Karpas-422 (cell line): ENCODE measurements around the gene GAL3ST2. TPM values are rescaled to one million over a fixed set of nuclear protein-coding genes. Genes with fewer than 3 reads are reported as not detected.
"Not testable (repeated sequence)": the region's sequence is repeated elsewhere in the genome, so short reads cannot be mapped to it uniquely, and the experiment has no call there.

ENCODE experiments used
- DNase-seq: peaks from one replicate; pipeline ENCODE4 v3.0.0-alpha.2; 2015
- H2AFZ ChIP-seq: fragments of 200-600 bp; sonication (generic); 2 replicates; pipeline ENCODE4 v1.6.1; 2014; ENCODE audit warnings: antibody characterized with exemption, low read length, mixed read lengths
- H3K27ac ChIP-seq: fragments of 200-600 bp; sonication (generic); 2 replicates; pipeline ENCODE4 v1.5.1; 2014; ENCODE audit warnings: mild to moderate bottlenecking, low read length, moderate library complexity
- H3K27me3 ChIP-seq: fragments of 200-600 bp; sonication (generic); 2 replicates; pipeline ENCODE4 v1.6.1; 2014; ENCODE audit warnings: low read length, mixed read lengths
- H3K36me3 ChIP-seq: fragments of 200-600 bp; sonication (generic); 2 replicates; pipeline ENCODE4 v1.6.1; 2014; ENCODE audit warnings: low read length, mixed read lengths; ENCODE audit not compliant: insufficient read depth
- H3K4me1 ChIP-seq: fragments of 200-600 bp; sonication (generic); 2 replicates; pipeline ENCODE4 v1.6.1; 2014; ENCODE audit warnings: mild to moderate bottlenecking, low read length, mixed read lengths
- H3K4me2 ChIP-seq: fragments of 200-600 bp; sonication (generic); 2 replicates; pipeline ENCODE4 v1.6.1; 2014; ENCODE audit warnings: low read length, low read depth, mild to moderate bottlenecking; ENCODE audit not compliant: poor library complexity, severe bottlenecking
- H3K4me3 ChIP-seq: fragments of 200-600 bp; sonication (generic); 2 replicates; pipeline ENCODE4 v1.5.1; 2014; ENCODE audit warnings: mild to moderate bottlenecking, antibody characterized with exemption, low read length, mixed read lengths
- H3K79me2 ChIP-seq: fragments of 200-600 bp; sonication (generic); 2 replicates; pipeline ENCODE4 v1.6.1; 2014; ENCODE audit warnings: mild to moderate bottlenecking, low read length, mixed read lengths
- H3K9ac ChIP-seq: fragments of 200-600 bp; sonication (generic); 2 replicates; pipeline ENCODE4 v1.6.0; 2014; ENCODE audit warnings: low read length
- H3K9me2 ChIP-seq: fragments of 200-600 bp; sonication (generic), shearing (Covaris generic); replicated peaks from 2 replicates; pipeline ENCODE4 v1.6.0; 2014; ENCODE audit warnings: mild to moderate bottlenecking, low read length, moderate library complexity; ENCODE audit not compliant: insufficient read depth
- H3K9me3 ChIP-seq: fragments of 300-700, 200-600 bp; sonication (generic); 2 replicates; pipeline ENCODE4 v1.6.1; 2014; ENCODE audit warnings: low read length, mixed read lengths
- H4K20me1 ChIP-seq: fragments of 200-600 bp; sonication (generic); 2 replicates; pipeline ENCODE4 v1.6.1; 2014; ENCODE audit warnings: mild to moderate bottlenecking, antibody characterized with exemption, low read length, low read depth; ENCODE audit not compliant: insufficient read depth
- total RNA-seq: library from RNA; depleted of rRNA; stranded (reverse); fragments of >200 nt; shearing (Covaris generic); gene quantifications from 2 replicates; pipeline ENCODE4 v1.2.3, GENCODE V29; 2014; ENCODE audit warnings: low replicate concordance

GAL3ST2 gene
- total RNA-seq, 1 experiment from 2014 or later, result not detected

- H2AFZ ChIP-seq, result no peak overlapping the region
- no peaks in the 10 kb centered on the region for H3K4me1 ChIP-seq
Measured at GRCh38 chr2:241797441-241798080, 20.9 kb downstream of the GAL3ST2 start.

GRCh38 chr2:241798081-241798630 lies 21.5 kb downstream of the GAL3ST2 start:
- no peak overlapping the region for H3K4me3 ChIP-seq
- no peaks in the 10 kb centered on the region for H3K9me3 ChIP-seq
- H3K4me1 ChIP-seq, result no peaks in the 10 kb centered on the region
- no peaks in the 10 kb centered on the region for H3K9me2 ChIP-seq
- H3K27me3 ChIP-seq, result no peaks in the 10 kb centered on the region
- no peaks in the 10 kb centered on the region for H3K36me3 ChIP-seq
- no peak overlapping the region for H2AFZ ChIP-seq
- H4K20me1 ChIP-seq, result no peaks in the 10 kb centered on the region
- no peaks in the 10 kb centered on the region for H3K79me2 ChIP-seq
- no peak overlapping the region for H3K4me2 ChIP-seq
- no peak for DNase-seq
- no peak overlapping the region for H3K9ac ChIP-seq
- H3K27ac ChIP-seq, result no peak overlapping the region

More at GRCh38 chr2:241797441-241798080, 20.9 kb downstream of the GAL3ST2 start:
- no peaks in the 10 kb centered on the region for H3K79me2 ChIP-seq
- no peak for DNase-seq
- no peak overlapping the region for H3K4me3 ChIP-seq
- no peak overlapping the region for H3K27ac ChIP-seq
- H3K36me3 ChIP-seq, result no peaks in the 10 kb centered on the region
- no peak overlapping the region for H3K4me2 ChIP-seq
- H3K9me3 ChIP-seq, result no peaks in the 10 kb centered on the region
- H4K20me1 ChIP-seq, result no peaks in the 10 kb centered on the region
- H3K27me3 ChIP-seq, result no peaks in the 10 kb centered on the region
- H3K9ac ChIP-seq, result no peak overlapping the region
- H3K9me2 ChIP-seq, result no peaks in the 10 kb centered on the region

GRCh38 chr2:241798631-241799521 lies 22.3 kb downstream of the GAL3ST2 start:
- Histone ChIP-seq H3K9me3 (no peaks in the 10 kb centered on the region), H3K9me2 (no peaks in the 10 kb centered on the region), H3K36me3 (no peaks in the 10 kb centered on the region), H4K20me1 (no peaks in the 10 kb centered on the region), H3K27me3 (no peaks in the 10 kb centered on the region), H3K27ac (no peak overlapping the region), H2AFZ (no peak overlapping the region), H3K4me3 (no peak overlapping the region), H3K4me1 (no peaks in the 10 kb centered on the region), H3K79me2 (no peaks in the 10 kb centered on the region), H3K9ac (no peak overlapping the region), H3K4me2 (no peak overlapping the region)
- no peak for DNase-seq

- Histone ChIP-seq H4K20me1 (no peaks in the 10 kb centered on the region), H3K79me2 (no peaks in the 10 kb centered on the region), H3K36me3 (no peaks in the 10 kb centered on the region), H3K4me1 (no peaks in the 10 kb centered on the region), H3K4me2 (no peak overlapping the region), H2AFZ (no peak overlapping the region), H3K27ac (no peak overlapping the region), H3K27me3 (no peaks in the 10 kb centered on the region), H3K9ac (no peak overlapping the region), H3K9me3 (no peaks in the 10 kb centered on the region), H3K4me3 (no peak overlapping the region), H3K9me2 (no peaks in the 10 kb centered on the region)
- no peak for DNase-seq
Measured at GRCh38 chr2:241799522-241800197, 23.0 kb downstream of the GAL3ST2 start.

GRCh38 chr2:241800198-241800903 lies 23.7 kb downstream of the GAL3ST2 start:
- not testable (repeated sequence) for H4K20me1 ChIP-seq, DNase-seq, H3K27me3 ChIP-seq, H3K9ac ChIP-seq, H3K27ac ChIP-seq, H3K9me3 ChIP-seq, H3K79me2 ChIP-seq, H2AFZ ChIP-seq, H3K4me3 ChIP-seq, H3K4me2 ChIP-seq, H3K9me2 ChIP-seq, H3K4me1 ChIP-seq, H3K36me3 ChIP-seq

GRCh38 chr2:241801611-241802420 lies 25.2 kb downstream of the GAL3ST2 start:
- Histone ChIP-seq H4K20me1 (no peaks in the 10 kb centered on the region), H3K36me3 (no peaks in the 10 kb centered on the region), H3K9ac (no peak overlapping the region), H3K79me2 (no peaks in the 10 kb centered on the region), H3K4me2 (no peak overlapping the region), H3K27ac (no peak overlapping the region), H3K4me3 (no peak overlapping the region), H2AFZ (no peak overlapping the region), H3K9me2 (no peaks in the 10 kb centered on the region), H3K9me3 (no peaks in the 10 kb centered on the region), H3K27me3 (no peaks in the 10 kb centered on the region), H3K4me1 (no peaks in the 10 kb centered on the region)
- DNase-seq, result no peak

GRCh38 chr2:241802421-241803318 lies 26.0 kb downstream of the GAL3ST2 start:
- H3K9me2 ChIP-seq, result no peaks in the 10 kb centered on the region
- no peaks in the 10 kb centered on the region for H3K36me3 ChIP-seq
- H3K9me3 ChIP-seq, result no peaks in the 10 kb centered on the region
- no peak for DNase-seq
- no peak overlapping the region for H3K4me2 ChIP-seq
- no peaks in the 10 kb centered on the region for H3K4me1 ChIP-seq
- H3K9ac ChIP-seq, result no peak overlapping the region
- no peak overlapping the region for H3K4me3 ChIP-seq
- H2AFZ ChIP-seq, result no peak overlapping the region
- H4K20me1 ChIP-seq, result no peaks in the 10 kb centered on the region
- H3K27ac ChIP-seq, result no peak overlapping the region
- no peaks in the 10 kb centered on the region for H3K79me2 ChIP-seq
- no peaks in the 10 kb centered on the region for H3K27me3 ChIP-seq
